GM19328 (cell line): Measurements from ENCODE around the gene RNF227.

Experiments
- ATAC-seq: cut with Tn5 transposase; IDR thresholded peaks from one replicate; pipeline ENCODE4 v1.9.1; 2021; ENCODE audit warnings: mild to moderate bottlenecking, moderate library complexity; ENCODE audit not compliant: unreplicated experiment

Gene RNF227

DNA sequence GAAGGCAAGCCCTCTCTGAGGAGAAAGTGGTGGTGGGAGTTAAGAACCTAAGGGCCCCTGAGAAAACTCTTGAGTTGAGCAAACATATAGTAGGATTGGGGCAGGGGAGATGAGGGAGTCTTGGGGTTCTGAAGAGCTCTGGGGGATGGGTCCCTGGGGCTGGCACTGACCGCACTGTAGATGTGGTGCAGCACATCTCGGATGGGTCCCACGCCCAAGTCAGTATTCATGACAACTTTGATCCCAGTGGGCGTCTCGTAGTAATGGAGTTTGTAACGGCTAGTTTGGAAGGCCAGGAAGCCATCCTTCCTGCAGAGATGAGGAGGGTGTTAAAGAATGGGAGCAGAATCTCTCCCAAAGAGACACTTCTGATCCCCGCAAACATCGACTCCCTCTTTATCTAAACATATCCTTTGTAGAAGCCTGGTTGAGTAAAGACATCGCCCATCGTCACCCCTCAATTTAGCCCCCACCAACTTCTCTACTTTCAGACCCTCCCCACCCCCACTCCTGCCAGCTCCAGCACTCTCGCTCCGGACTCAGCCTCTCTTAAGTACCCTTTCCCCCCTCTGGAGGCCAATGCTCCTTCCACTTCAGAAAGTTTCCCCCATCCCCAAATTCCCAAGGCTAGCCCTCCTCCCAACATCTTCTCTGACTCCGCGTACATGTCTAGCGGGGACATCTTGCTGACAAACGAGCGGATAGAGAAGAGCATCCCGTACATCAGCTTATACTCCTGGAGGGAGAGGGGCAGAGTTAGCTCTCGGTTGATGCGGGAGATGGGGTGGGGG is 14.9 kb upstream of the RNF227 start:
- ATAC-seq: no peak

DNA sequence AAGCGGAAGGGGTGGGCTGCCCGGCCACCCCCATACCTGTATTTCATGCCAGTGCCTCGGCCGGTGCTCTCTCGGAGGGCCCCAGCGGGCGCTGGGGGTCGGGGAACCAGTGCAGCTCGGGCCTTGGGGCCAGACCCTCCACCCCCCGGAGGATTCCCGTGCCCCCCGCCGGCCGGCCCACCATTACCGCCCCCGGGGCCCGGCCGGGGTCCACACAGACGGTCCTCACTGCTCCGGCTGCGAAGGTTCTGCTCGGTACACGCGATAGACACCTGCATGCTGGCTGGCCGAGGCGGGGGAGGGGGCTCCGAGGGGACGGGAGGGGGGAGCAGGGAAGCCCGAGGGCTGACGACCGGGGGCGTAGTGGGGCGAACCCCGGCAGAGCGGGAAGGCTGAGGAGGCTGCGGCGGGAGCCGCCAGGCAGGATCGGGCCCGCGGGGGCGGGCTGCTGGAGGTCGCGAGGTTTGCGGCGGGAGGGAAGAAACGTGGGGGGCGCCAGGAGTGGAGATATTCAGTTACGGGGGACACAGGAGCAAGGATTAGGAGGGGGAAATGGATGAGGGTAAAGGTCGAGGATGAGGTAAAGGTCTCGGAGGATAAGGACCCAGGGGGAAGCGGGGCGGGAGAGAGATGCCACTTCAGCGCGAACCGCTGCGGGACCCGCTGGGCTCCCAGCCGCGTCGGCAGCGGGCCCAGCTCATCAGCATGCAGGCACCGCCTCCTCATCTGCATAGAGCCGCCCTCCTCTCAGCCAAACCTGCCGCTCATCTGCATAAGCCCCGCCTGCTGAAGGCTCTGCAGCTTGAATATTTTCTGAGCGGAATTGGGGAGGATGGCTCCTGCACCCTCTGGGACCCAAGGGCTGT is 13.3 kb upstream of the RNF227 start, which contains the start of gene KCNAB3:
Gene KCNAB3 (minus strand): TSS at position 699 of the 866 bp plus-strand sequence. CDS start 421 bp downstream, at position 278.
- ATAC-seq: no peak

DNA sequence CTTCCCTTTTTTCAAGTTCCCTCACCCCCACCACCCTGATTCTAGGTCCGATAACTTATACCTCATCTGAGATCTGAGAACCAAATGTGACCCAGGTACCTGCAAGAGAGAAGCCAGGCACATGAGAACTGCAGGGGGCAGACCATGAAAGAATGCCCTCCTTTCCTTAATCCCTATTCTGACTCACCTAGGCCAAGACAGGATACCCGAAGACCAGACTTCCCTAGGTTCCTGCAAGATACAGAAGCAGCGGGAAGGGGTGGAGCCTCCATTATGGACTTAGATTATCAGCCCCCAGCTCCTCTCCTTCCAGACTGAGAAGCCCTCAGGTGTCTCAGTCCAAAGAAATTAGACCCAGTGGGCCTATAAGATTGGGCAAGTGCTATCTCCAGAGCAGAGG is 11.5 kb upstream of the RNF227 start:
- ATAC-seq: no peak

DNA sequence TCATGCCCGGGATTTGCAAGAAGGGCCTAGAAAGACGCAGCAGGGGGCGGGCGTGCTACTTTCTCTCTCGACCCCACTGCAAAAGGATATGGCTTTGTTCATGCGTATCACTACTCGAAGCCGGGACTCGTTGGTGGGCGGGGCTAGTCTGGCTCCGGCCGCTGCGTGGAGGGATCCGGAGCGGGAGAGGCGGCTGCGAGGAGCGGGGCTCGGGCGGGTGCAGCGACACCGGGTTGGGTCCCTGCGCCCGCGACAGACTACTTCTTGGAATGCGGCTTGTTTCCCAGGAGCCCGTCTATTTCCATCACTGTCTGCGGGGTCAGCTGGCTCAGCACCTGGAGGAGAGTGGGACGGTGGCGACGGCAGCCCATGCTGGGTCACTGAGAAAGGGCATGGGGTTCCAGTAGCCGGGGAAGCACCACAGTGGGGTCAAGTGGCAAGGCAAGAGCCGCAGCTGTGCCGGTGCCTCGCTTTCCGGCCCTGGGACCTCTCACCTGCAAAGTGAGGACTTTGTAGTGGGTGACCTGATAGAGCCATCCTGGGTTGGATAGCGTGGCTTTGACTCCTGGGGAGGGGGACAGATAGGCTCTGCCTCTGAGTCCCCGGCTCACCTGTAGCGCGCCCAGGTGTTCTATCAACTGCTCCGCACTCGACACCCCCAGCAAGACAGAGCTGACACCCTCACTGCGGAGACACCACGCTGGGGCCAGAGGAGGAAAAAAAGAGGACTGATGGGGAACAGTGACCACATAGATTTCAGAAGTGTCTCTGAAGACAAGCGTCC is 6.9 kb upstream of the RNF227 start:
- no peak for ATAC-seq

DNA sequence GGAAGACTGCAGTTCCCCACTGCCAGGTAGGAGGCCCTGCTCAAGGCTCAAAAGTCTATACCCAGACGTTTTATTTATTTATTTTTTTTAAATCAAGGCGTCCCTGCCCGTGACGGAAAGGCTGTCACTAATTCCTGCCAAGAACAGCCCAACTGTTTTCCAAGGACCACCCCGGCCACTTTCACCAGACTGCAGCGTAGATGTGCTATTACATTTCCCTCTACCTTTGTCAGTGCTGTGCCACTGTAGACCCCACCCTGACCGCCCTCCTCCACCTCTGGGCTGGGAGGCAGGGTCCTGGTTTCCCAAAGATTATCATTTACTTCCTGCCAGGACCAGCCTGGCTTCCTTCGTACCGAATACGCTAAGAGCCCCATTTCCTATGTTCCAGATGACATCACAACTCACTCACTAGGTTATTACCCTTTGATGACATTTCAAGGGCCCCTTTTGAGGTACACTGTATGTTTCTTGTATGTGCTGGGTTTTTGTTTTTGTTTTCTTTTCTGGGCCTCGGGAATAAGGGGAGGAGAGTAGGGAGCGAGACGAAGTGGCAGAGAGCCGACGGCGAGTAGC is 6.3 kb upstream of the RNF227 start:
- no peak for ATAC-seq

DNA sequence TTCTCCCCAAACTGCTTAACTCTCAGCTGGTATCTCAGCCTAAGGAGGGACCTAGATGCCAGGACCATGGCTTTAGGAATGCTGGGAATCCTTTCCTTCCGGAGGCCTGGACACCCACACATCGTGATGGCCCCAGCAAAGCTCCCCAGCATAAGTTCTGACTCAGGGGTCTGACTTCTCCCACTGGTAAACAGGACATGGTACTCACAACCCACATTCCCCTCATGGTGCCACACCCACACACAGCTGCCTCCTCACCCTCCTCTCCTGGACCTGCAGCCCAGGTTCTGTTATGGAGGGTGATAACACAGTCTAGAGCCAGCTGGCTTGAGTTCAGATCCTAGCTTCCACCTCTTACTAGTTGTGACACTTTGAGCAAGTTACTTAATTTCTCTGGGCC is 719 bp upstream of the RNF227 start:
- no peak for ATAC-seq

DNA sequence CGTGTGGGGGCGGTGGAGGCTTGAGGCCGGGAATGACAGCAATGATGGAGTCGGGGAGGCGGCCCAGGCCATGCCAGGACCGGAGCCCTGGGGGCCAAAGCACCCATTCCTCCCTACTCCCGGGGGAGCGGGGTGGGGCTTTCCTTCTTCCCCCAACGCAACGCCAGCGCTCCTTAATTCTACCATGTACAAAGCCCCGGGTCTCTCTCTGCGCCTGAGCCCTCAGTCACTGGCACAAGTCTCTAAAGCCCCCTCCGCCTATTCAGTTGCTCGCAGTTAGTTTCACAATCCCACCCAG is 245 bp upstream of the RNF227 start:
- no peak for ATAC-seq

DNA sequence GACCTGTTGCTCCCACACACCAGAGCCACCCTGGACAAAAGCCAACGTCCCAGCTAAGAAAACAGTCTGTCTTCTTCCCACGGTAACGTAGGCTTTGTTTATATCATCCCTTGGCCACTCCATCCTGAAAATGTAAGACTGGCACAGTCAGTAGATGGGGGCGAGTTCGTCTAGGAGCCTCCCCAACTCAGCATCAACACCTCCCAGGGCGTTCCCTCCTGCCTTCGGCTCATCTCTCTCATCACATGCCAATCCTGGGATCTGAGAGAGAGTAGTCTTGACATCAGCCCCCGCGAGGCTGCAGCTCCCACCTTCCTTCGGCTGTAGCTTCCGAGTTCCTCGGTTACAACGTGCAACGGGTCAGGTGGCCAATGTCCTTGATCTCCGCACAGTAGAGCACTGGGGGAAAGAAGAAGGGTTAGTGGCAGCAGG is 894 bp downstream of the RNF227 start:
- ATAC-seq: no peak

DNA sequence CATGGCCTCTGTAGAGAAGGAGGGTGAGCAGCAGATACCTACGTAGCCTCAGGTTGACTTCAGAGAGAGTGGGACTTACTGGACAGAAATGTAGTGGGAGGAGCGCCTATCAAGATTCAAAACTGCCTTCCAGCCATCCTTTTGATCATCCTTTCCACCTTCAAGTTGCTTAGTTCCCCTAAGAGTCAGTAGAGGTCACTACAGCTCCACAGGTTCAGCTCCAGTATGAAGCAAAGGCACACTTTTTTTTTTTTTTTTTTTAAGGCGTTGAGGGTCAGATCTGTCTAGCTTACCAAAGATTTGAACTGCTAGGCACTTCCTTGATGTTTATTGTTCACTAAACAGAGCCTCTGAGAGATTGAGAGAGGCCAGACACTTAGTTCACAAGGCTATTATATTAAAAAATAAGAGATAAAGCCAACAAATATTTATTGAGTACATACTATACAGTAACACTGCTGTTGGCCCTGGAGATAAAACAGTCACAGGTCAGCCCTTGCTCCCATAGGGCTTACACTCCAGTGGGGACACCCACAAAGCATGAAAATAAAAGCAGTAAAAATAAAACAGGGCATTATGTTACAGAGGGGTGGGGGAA is 3.1 kb downstream of the RNF227 start:
- ATAC-seq: no peak

DNA sequence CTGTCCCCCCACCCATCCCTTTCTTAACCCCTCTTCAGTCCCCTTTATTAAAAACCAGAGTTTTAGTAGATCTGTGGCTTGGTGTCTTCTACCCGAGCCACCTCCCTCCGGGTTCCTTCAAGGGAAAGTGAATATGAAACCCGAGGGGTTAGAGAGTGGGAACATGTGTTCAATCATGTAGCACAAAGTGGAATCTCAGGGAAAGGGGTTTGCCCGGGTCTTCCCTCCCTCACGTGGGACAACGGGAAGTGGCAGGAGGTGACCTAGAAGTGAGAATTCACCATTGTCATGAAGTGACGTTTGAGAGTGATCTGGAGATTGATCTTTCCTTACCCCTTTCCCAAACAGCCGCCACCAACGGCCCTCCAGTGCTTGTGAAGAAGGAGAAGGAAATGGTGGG is 5.0 kb downstream of the RNF227 start:
- ATAC-seq: no peak

DNA sequence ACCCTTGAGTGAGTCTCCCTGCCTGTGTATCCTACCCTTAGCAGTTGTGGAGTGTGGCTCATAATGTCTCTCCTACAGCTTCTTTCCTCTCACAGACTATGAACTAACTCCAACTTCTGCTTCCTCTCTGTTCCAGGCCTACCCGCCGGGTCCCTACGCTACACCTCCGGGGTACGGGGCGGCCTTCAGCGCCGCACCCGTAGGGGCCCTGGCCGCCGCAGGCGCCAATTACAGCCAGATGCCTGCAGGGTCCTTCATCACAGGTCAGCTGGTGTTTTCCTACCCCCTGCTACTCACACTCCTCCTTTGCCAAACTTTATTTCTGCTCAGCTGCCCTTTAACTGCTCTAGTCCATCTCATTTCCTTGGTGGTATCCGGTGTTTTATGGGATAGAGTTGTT is 5.4 kb downstream of the RNF227 start:
- ATAC-seq: no peak

DNA sequence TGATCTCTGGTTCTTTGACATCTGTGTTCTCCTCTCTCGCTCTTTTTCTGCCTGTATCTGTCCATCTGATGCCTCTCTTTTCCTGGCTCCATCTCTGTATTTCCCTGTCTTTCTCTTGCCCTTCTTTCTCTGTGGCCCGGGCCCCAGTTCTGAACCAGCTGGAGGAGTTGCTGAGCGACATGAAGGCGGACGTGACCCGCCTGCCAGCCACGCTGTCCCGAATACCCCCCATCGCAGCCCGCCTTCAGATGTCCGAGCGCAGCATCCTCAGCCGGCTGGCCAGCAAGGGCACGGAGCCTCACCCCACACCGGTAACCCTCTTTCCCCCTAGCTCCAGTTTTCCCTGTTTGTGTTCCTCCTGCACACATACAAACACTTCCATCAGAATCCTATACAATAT is 5.8 kb downstream of the RNF227 start:
- no peak for ATAC-seq

DNA sequence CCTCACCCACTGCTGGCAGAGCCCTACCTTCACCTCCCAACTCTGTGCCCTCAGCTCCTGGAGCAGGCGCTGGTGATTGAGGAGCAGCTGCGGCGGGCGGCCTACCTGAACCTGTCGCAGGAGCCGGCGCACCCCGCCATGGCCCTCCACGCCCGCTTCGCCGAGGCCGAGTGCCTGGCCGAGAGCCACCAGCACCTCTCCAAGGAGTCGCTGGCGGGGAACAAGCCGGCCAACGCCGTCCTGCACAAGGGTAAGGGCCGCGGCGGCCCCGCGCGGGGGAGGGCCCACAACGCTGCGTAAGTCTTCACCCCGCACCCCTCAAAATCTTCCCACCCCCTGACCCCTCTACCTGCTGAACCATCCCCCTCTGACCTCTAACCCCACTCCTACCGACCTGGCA is 7.0 kb downstream of the RNF227 start:
- no peak for ATAC-seq

DNA sequence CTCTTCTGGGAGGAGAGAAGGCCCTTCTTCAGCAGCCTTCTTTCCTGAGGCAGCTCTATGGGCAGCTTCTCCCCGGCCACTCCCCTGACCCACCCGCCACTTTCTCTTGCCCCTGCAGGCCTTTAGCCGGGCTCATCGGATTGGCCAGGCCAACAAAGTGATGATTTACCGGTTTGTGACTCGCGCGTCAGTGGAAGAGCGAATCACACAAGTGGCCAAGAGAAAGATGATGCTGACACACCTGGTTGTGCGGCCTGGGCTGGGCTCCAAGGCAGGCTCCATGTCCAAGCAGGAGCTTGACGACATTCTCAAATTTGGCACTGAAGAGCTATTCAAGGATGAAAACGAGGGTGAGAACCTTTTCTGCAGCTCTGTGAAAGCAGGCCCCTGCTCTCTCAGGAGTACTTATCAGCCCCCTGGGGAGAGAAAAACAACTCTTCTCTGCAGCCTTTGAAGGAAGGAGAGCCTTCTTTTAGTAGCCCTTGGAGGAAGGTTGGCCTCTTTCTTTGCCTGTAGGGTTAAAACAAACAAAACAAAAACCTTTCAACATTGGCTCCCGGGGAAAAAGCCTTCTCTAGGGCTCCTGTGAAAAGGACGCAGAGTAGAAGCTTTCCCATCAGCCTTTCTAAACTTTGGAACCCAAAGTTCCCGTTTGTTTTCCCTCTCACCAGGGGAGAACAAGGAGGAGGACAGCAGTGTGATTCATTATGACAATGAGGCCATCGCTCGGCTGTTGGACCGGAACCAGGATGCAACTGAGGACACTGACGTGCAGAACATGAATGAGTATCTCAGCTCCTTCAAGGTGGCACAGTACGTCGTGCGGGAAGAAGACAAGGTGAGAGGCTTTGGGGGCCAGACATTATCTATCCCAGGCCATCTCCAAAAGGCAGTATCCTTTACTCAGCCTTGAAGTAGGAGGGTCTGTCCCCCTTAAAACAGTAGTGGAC is 12.7 kb downstream of the RNF227 start:
- ATAC-seq: no peak

DNA sequence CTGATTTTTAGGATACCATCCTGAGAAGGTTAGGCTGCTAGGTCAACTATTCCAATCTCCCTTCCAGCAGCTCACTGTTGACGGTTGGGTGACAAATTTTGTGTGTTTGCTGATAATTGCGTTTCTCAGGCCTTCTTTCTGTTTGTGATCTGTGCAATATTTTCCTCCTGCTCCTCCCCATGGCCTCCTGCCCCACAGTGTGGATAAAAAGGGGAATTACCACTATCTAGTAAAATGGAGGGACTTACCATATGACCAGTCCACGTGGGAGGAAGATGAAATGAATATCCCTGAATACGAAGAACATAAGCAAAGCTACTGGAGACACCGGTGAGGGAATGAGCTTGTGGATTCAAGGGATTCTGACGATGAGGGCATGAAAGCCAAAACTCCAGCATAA is 18.3 kb downstream of the RNF227 start:
- no peak for ATAC-seq

DNA sequence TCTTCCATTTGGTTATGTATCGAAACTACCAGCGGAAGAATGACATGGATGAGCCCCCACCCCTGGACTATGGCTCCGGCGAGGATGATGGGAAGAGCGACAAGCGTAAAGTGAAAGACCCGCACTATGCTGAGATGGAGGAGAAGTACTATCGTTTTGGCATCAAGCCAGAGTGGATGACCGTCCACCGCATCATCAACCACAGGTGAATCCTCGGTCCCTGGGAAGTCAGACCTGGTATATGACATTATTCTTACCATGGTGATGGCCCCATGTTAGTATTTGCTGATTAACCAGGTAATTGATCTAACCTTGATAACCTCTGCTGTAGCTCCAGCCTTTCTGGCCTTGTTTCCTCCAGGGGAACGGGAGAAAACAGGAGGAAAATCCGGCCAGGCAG is 19.0 kb downstream of the RNF227 start:
- no peak for ATAC-seq

DNA sequence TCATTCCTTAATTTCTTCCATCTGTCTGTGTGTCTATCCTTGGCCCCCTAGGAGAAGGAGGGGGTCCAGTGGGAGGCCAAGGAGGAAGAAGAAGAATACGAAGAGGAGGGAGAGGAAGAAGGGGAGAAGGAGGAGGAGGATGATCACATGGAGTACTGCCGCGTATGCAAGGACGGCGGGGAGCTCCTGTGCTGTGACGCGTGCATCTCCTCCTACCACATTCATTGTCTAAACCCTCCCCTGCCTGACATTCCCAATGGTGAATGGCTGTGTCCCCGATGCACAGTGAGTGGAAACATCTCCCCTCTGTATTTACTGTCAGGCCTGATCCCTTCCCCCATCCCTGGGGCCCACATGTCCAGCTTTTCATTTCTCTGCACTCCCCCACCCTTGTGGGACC is 21.2 kb downstream of the RNF227 start:
- ATAC-seq: no peak

DNA sequence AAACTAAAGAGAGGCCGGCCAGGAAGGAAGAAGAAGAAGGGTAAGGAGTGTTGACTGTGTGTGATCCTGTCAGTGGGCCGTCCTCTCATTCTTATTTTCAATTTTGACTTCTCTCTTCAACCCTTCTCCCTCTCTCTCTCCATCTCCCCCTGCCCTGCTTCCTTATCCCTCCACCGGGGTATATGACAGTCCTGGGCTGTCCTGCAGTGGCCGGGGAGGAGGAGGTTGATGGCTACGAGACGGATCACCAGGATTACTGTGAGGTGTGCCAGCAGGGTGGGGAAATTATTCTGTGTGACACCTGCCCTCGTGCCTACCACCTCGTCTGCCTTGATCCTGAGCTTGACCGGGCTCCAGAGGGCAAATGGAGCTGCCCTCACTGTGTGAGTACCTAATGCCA is 21.9 kb downstream of the RNF227 start:
- ATAC-seq: no peak

DNA sequence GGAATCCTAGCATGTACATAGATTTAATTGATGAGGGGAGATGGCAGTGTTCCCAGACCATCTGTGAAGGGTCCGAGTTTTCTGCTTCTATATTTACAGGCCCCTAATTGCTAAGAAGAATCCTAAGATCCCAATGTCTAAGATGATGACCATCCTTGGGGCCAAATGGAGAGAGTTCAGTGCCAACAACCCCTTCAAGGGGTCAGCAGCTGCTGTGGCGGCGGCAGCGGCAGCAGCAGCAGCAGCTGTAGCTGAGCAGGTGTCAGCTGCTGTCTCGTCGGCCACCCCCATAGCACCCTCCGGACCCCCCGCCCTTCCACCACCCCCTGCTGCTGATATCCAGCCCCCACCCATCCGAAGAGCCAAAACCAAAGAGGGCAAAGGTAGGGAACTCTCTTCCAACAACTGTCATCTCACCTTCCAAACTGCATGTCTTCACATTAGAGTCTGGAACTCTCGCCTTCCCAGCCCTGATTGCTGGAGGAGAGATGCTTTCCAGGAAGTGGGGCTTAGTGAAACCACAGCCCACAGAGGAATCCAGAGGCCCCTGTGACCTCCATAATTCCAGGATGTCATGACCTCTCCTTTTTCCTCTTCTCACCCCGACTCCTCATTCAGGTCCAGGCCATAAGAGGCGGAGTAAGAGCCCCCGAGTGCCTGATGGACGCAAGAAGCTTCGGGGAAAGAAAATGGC is 22.8 kb downstream of the RNF227 start:
- no peak for ATAC-seq
